ENCODE data around the gene TP53I13.

DNA sequence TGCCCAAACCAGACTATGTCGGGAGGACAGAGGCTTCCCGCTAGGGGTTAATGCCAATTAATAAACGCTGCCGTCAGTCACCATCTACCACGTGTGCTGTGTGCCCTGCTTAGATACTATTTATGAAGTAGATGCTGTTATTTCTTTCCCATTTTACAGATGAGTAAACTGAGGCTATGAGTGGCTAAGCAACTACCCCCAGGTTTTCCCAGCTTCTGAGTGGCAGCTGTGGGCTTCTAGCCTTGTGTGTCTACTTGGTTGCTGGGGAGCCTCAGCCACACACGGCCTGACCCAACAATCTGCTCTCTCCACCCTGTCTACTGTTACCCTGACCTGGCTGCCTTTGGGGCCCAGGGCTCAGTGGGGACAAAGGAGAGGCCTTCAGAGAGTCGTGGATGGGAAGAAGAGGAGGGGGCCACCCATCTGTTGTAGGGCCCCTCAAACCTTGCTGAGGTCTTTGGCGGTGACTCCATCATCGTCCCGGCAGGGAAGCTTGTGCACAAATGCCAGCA lies 13.8 kb downstream of the TP53I13 start:
- TF ChIP-seq SUZ12 (IDR thresholded peaks at IDR 0.05) (no peak), FOXA1 (IDR thresholded peaks at IDR 0.05) (no peak), FOXM1 (IDR thresholded peaks at IDR 0.05; ENCODE audit: borderline replicate concordance) (no peak), CTBP1 (IDR thresholded peaks at IDR 0.05; ENCODE audit: borderline replicate concordance) (no peak), BHLHE40 (IDR thresholded peaks at IDR 0.05; ENCODE audit: borderline replicate concordance) (no peak), SP1 (IDR thresholded peaks at IDR 0.05) (no peak), L3MBTL2 (conservative IDR thresholded peaks at IDR 0.05) (no peak), ELF4 (IDR thresholded peaks at IDR 0.05) (no peak), TARDBP (IDR thresholded peaks at IDR 0.05) (no peak), NFRKB (IDR thresholded peaks at IDR 0.05) (no peak)
